Hepatocyte (in vitro differentiated cells): ENCODE data around the gene AP2A2. TPM values are rescaled to one million over a fixed set of nuclear protein-coding genes. Genes with fewer than 3 reads are reported as not detected.

Source experiments
- DNase-seq: peaks from one replicate; pipeline ENCODE4 v3.0.0-alpha.2; 2016; ENCODE audit warnings: low spot score
- H2AFZ ChIP-seq: fragments of 200-600 bp; sonication (generic); 2 replicates; pipeline ENCODE4 v1.6.0; 2016; ENCODE audit warnings: antibody characterized with exemption, mild to moderate bottlenecking
- H3K27ac ChIP-seq: fragments of 200-600 bp; sonication (generic); 2 replicates; pipeline ENCODE4 v1.5.1; 2016; ENCODE audit warnings: mild to moderate bottlenecking
- H3K27me3 ChIP-seq: fragments of 200-600 bp; sonication (generic); 2 replicates; pipeline ENCODE4 v1.6.1; 2016
- H3K36me3 ChIP-seq: fragments of 200-600 bp; sonication (generic); replicated peaks from 2 replicates; pipeline ENCODE4 v1.5.1; 2016; ENCODE audit warnings: low read depth; ENCODE audit not compliant: insufficient read depth
- H3K4me1 ChIP-seq: fragments of 200-600 bp; sonication (generic); 2 replicates; pipeline ENCODE4 v1.5.1; 2016; ENCODE audit warnings: mild to moderate bottlenecking, moderate library complexity; ENCODE audit not compliant: insufficient read depth
- H3K4me2 ChIP-seq: fragments of 200-600 bp; sonication (generic); 2 replicates; pipeline ENCODE4 v1.6.0; 2016
- H3K4me3 ChIP-seq: fragments of 200-600 bp; sonication (generic); 2 replicates; pipeline ENCODE4 v1.5.1; 2016; ENCODE audit warnings: mild to moderate bottlenecking
- H3K79me2 ChIP-seq: fragments of 200-600 bp; sonication (generic); 2 replicates; pipeline ENCODE4 v1.6.0; 2017; ENCODE audit warnings: mild to moderate bottlenecking
- H3K9me2 ChIP-seq: fragments of 200-600 bp; sonication (generic); replicated peaks from 2 replicates; pipeline ENCODE4 v1.6.0; 2017; ENCODE audit warnings: mild to moderate bottlenecking; ENCODE audit not compliant: insufficient read depth
- H3K9me3 ChIP-seq: fragments of 200-600 bp; sonication (generic); 2 replicates; pipeline ENCODE4 v1.5.1; 2016; ENCODE audit warnings: low read depth, mild to moderate bottlenecking
- H4K20me1 ChIP-seq: fragments of 200-600 bp; sonication (generic); 2 replicates; pipeline ENCODE4 v1.6.0; 2016; ENCODE audit warnings: mild to moderate bottlenecking; ENCODE audit not compliant: insufficient read depth, poor library complexity, severe bottlenecking
- CTCF ChIP-seq: fragments of 200-600 bp; sonication (generic); IDR thresholded peaks from 2 replicates; pipeline ENCODE4 v1.5.1; 2016; ENCODE audit warnings: antibody characterized with exemption, mild to moderate bottlenecking; ENCODE audit not compliant: poor library complexity
- EZH2 ChIP-seq: fragments of 200-600 bp; sonication (generic); IDR thresholded peaks from 2 replicates; pipeline ENCODE4 v1.6.1; 2016; ENCODE audit warnings: antibody characterized with exemption, mild to moderate bottlenecking, borderline replicate concordance
- EZH2phosphoT487 ChIP-seq: fragments of 200-600 bp; sonication (generic); IDR thresholded peaks from one replicate; pipeline ENCODE4 v1.6.1; 2018; ENCODE audit warnings: antibody characterized with exemption, mild to moderate bottlenecking, low read depth, moderate library complexity; ENCODE audit not compliant: unreplicated experiment, severe bottlenecking
- WGBS: methylation state at CpG from one replicate; pipeline ENCODE4 v1.1.6; 2016; ENCODE audit warnings: low lambda C conversion rate; ENCODE audit errors: missing lambda C conversion rate; 5-methylcytosine and 5-hydroxymethylcytosine counted together
- polyA plus RNA-seq: library from polyadenylated mRNA; unstranded; fragments of >200 nt; fragmentation: Nextera tagmentation; extraction: Ambion mirVana; gene quantifications from 2 replicates; pipeline ENCODE4 v1.2.1, GENCODE V29; 2016
- total RNA-seq: library from RNA; depleted of rRNA; stranded (reverse); fragments of >200 nt; gene quantifications from 2 replicates; pipeline ENCODE4 v1.2.3, GENCODE V29; 2014

Gene AP2A2
- total and polyA plus RNA-seq, 2 experiments from 2014 or later = 49.7 to 68.0 TPM

GRCh38 chr11:924406-925157 is 1.1 kb upstream of the AP2A2 start:
- no peak for TF ChIP-seq EZH2
- Histone ChIP-seq H3K27ac (no peak overlapping the region), H3K36me3 (no peaks in the 10 kb centered on the region), H3K4me1 (peaks cover 18% of the 10 kb centered on the region), H3K4me3 (no peak overlapping the region), H3K4me2 (no peak overlapping the region), H3K9me3 (no peaks in the 10 kb centered on the region), H3K79me2 (peaks cover 35% of the 10 kb centered on the region), H2AFZ (no peak overlapping the region), H4K20me1 (peaks cover 32% of the 10 kb centered on the region), H3K27me3 (no peaks in the 10 kb centered on the region), H3K9me2 (no peaks in the 10 kb centered on the region)
- 90% methylated on average over 18 of the region's 18 CpGs for WGBS
- DNase-seq = no peak

- Histone ChIP-seq H3K4me1 (peaks cover 18% of the 10 kb centered on the region), H3K4me3 (no peak overlapping the region), H3K9me2 (no peaks in the 10 kb centered on the region), H3K9me3 (no peaks in the 10 kb centered on the region), H3K36me3 (no peaks in the 10 kb centered on the region), H4K20me1 (peaks cover 38% of the 10 kb centered on the region), H3K79me2 (peaks cover 40% of the 10 kb centered on the region), H3K27ac (peak overlapping the region; percentile 72), H3K27me3 (no peaks in the 10 kb centered on the region), H2AFZ (no peak overlapping the region), H3K4me2 (peak overlapping the region; percentile 83)
- WGBS = 85% methylated on average over 18 of the region's 28 CpGs
- DNase-seq = no peak
- TF ChIP-seq EZH2phosphoT487 = no peak
- TF ChIP-seq EZH2 = no peak
- TF ChIP-seq CTCF = no peak
Observed at GRCh38 chr11:925158-925495, 543 bp upstream of the AP2A2 start.

- H4K20me1 ChIP-seq = peaks cover 50% of the 10 kb centered on the region
- peaks cover 18% of the 10 kb centered on the region for H3K4me1 ChIP-seq
- H2AFZ ChIP-seq = peak overlapping the region; percentile 24
- no peaks in the 10 kb centered on the region for H3K9me3 ChIP-seq
- WGBS = 2% methylated on average over 22 of the region's 26 CpGs
- peak overlapping the region; percentile 98 for H3K4me3 ChIP-seq
- DNase-seq = peak; percentile 60
- no peak for TF ChIP-seq EZH2
- no peak for TF ChIP-seq EZH2phosphoT487
- TF ChIP-seq CTCF = no peak
- H3K79me2 ChIP-seq = peaks cover 53% of the 10 kb centered on the region
- no peaks in the 10 kb centered on the region for H3K27me3 ChIP-seq
- no peaks in the 10 kb centered on the region for H3K9me2 ChIP-seq
- peak overlapping the region; percentile 99 for H3K27ac ChIP-seq
- no peaks in the 10 kb centered on the region for H3K36me3 ChIP-seq
- peak overlapping the region; percentile 97 for H3K4me2 ChIP-seq
Observed at GRCh38 chr11:926341-926916, 759 bp downstream of the AP2A2 start.

- Histone ChIP-seq H2AFZ (no peak overlapping the region), H3K9me3 (no peaks in the 10 kb centered on the region), H3K4me1 (peaks cover 21% of the 10 kb centered on the region), H3K27me3 (no peaks in the 10 kb centered on the region), H4K20me1 (peaks cover 64% of the 10 kb centered on the region), H3K79me2 (peaks cover 68% of the 10 kb centered on the region), H3K27ac (no peak overlapping the region), H3K4me2 (peak overlapping the region; percentile 50), H3K9me2 (no peaks in the 10 kb centered on the region), H3K4me3 (no peak overlapping the region), H3K36me3 (no peaks in the 10 kb centered on the region)
- no peak for DNase-seq
- WGBS = 84% methylated on average over 7 of the region's 7 CpGs
- TF ChIP-seq EZH2 = no peak
- no peak for TF ChIP-seq CTCF
- no peak for TF ChIP-seq EZH2phosphoT487
Observed at GRCh38 chr11:927871-928270, 2.2 kb downstream of the AP2A2 start.
